Spinal cord (tissue), 10 donors: ENCODE measurements around the gene ADGRV1. TPM values are rescaled to one million over a fixed set of nuclear protein-coding genes. Genes with fewer than 3 reads are reported as not detected.

Experiments used
- DNase-seq, 6 donors: peaks; one replicate each; pipeline versions ENCODE4 v3.0.0 to v3.0.0-alpha.2; 2013 to 2015; ENCODE audit warnings: low spot score in 6 of 6, low read depth in 4 of 6
- H3K27ac ChIP-seq: one replicate; pipeline ENCODE4 v1.5.1; 2013; ENCODE audit warnings: low read depth, low read length, control low read depth
- H3K27me3 ChIP-seq: one replicate; pipeline ENCODE4 v1.6.1; 2013; ENCODE audit warnings: low read length; ENCODE audit not compliant: control insufficient read depth, insufficient read depth
- H3K36me3 ChIP-seq: one replicate; pipeline ENCODE4 v1.6.1; 2013; ENCODE audit warnings: low read length; ENCODE audit not compliant: control insufficient read depth, insufficient read depth
- H3K4me1 ChIP-seq: one replicate; pipeline ENCODE4 v1.6.1; 2013; ENCODE audit warnings: low read length; ENCODE audit not compliant: control insufficient read depth, insufficient read depth
- H3K4me3 ChIP-seq: one replicate; pipeline ENCODE4 v1.5.1; 2013; ENCODE audit warnings: low read depth, low read length, control low read depth
- H3K9me3 ChIP-seq: one replicate; pipeline ENCODE4 v1.6.1; 2013; ENCODE audit warnings: low read length; ENCODE audit not compliant: control insufficient read depth, insufficient read depth
- WGBS: methylation state at CpG from one replicate; pipeline ENCODE4 v1.1.5; 2013; ENCODE audit warnings: missing lambda C conversion rate; ENCODE audit not compliant: insufficient coverage; 5-methylcytosine and 5-hydroxymethylcytosine counted together
- polyA plus RNA-seq, 2 donors: library from polyadenylated mRNA; unstranded; fragments of 120-200 nt; gene quantifications; one replicate each; pipeline ENCODE4 v1.2.1, GENCODE V29; 2013; ENCODE audit not compliant: insufficient read length in 2 of 2
- total RNA-seq, 2 donors: library from RNA; depleted of rRNA in 1 of 2; stranded (reverse); fragments of 120-200 nt in 1 of 2; fragments of >200 nt in 1 of 2; gene quantifications; one replicate each; pipeline versions ENCODE4 v1.2.3 to v1.2.4, GENCODE V29; 2013 to 2014
- donor health status: healthy.

Gene ADGRV1
- total and polyA plus RNA-seq, 4 donors, result 72.0 to 180 (median 108) TPM

- no peak for DNase-seq
- Histone ChIP-seq H3K27me3 (no peaks in the 10 kb centered on the region), H3K4me3 (no peak overlapping the region), H3K9me3 (no peaks in the 10 kb centered on the region), H3K27ac (no peak overlapping the region), H3K4me1 (no peaks in the 10 kb centered on the region), H3K36me3 (peaks cover 3% of the 10 kb centered on the region)
- WGBS, result 100% methylated on average over 1 of the region's 1 CpG
Measured at GRCh38 chr5:91158011-91158410, 599.4 kb downstream of the ADGRV1 start.

- Histone ChIP-seq H3K4me1 (no peaks in the 10 kb centered on the region), H3K9me3 (no peaks in the 10 kb centered on the region), H3K27ac (no peak overlapping the region), H3K36me3 (no peaks in the 10 kb centered on the region), H3K27me3 (no peaks in the 10 kb centered on the region), H3K4me3 (no peak overlapping the region)
- no CpG with 5 or more reads among the region's 1 CpG for WGBS
- no peak for DNase-seq
Measured at GRCh38 chr5:91159647-91160046, 601.0 kb downstream of the ADGRV1 start.

- no peak overlapping the region for H3K27ac ChIP-seq
- H3K27me3 ChIP-seq, result no peaks in the 10 kb centered on the region
- H3K36me3 ChIP-seq, result no peaks in the 10 kb centered on the region
- WGBS, result 93% methylated on average over 5 of the region's 5 CpGs
- H3K9me3 ChIP-seq, result no peaks in the 10 kb centered on the region
- H3K4me1 ChIP-seq, result no peaks in the 10 kb centered on the region
- no peak overlapping the region for H3K4me3 ChIP-seq
- no peak for DNase-seq
Measured at GRCh38 chr5:91160714-91161285, 602.2 kb downstream of the ADGRV1 start.

GRCh38 chr5:91162534-91163381, 604.2 kb downstream of the ADGRV1 start:
- H3K36me3 ChIP-seq, result no peaks in the 10 kb centered on the region
- no peaks in the 10 kb centered on the region for H3K9me3 ChIP-seq
- WGBS, result 86% methylated on average over 5 of the region's 6 CpGs
- no peaks in the 10 kb centered on the region for H3K27me3 ChIP-seq
- H3K27ac ChIP-seq, result no peak overlapping the region
- peak in 1 of 6 donors; percentile 30 for DNase-seq
- no peak overlapping the region for H3K4me3 ChIP-seq
- H3K4me1 ChIP-seq, result no peaks in the 10 kb centered on the region

GRCh38 chr5:91164424-91164823, 605.8 kb downstream of the ADGRV1 start:
- no CpG with 5 or more reads among the region's 3 CpGs for WGBS
- H3K27ac ChIP-seq, result peak overlapping the region; percentile 8
- no peak overlapping the region for H3K4me3 ChIP-seq
- DNase-seq, result peak in 1 of 6 donors; percentile 11
- no peaks in the 10 kb centered on the region for H3K36me3 ChIP-seq
- no peaks in the 10 kb centered on the region for H3K4me1 ChIP-seq
- no peaks in the 10 kb centered on the region for H3K27me3 ChIP-seq
- no peaks in the 10 kb centered on the region for H3K9me3 ChIP-seq

- H3K4me1 ChIP-seq, result no peaks in the 10 kb centered on the region
- WGBS, result 100% methylated on average over 1 of the region's 3 CpGs
Measured at GRCh38 chr5:91166059-91166807, 607.6 kb downstream of the ADGRV1 start.

GRCh38 chr5:91168859-91169258, 610.3 kb downstream of the ADGRV1 start:
- Histone ChIP-seq H3K4me1 (no peaks in the 10 kb centered on the region), H3K9me3 (no peaks in the 10 kb centered on the region), H3K4me3 (no peak overlapping the region), H3K27ac (no peak overlapping the region), H3K27me3 (no peaks in the 10 kb centered on the region), H3K36me3 (no peaks in the 10 kb centered on the region)
- WGBS, result no CpG with 5 or more reads among the region's 1 CpG
- no peak for DNase-seq

More at GRCh38 chr5:91166059-91166807, 607.6 kb downstream of the ADGRV1 start:
- Histone ChIP-seq H3K27ac (no peak overlapping the region), H3K9me3 (no peaks in the 10 kb centered on the region), H3K4me3 (no peak overlapping the region), H3K27me3 (no peaks in the 10 kb centered on the region), H3K36me3 (no peaks in the 10 kb centered on the region)
- no peak for DNase-seq

- no peaks in the 10 kb centered on the region for H3K36me3 ChIP-seq
- H3K27ac ChIP-seq, result no peak overlapping the region
- no peaks in the 10 kb centered on the region for H3K4me1 ChIP-seq
- WGBS, result no CpG with 5 or more reads among the region's 1 CpG
- no peak overlapping the region for H3K4me3 ChIP-seq
- DNase-seq, result peak in 1 of 6 donors; percentile 4
- no peaks in the 10 kb centered on the region for H3K27me3 ChIP-seq
- H3K9me3 ChIP-seq, result no peaks in the 10 kb centered on the region
Measured at GRCh38 chr5:91170266-91170665, 611.7 kb downstream of the ADGRV1 start.

GRCh38 chr5:91171322-91171721, 612.7 kb downstream of the ADGRV1 start:
- H3K36me3 ChIP-seq, result no peaks in the 10 kb centered on the region
- H3K27ac ChIP-seq, result no peak overlapping the region
- no peaks in the 10 kb centered on the region for H3K27me3 ChIP-seq
- H3K4me1 ChIP-seq, result no peaks in the 10 kb centered on the region
- no CpG with 5 or more reads among the region's 2 CpGs for WGBS
- no peak for DNase-seq
- H3K4me3 ChIP-seq, result no peak overlapping the region
- H3K9me3 ChIP-seq, result no peaks in the 10 kb centered on the region
